Fibroblast of lung (primary cell): ENCODE measurements around the gene ZNF554.

ENCODE experiments used
- CTCF ChIP-seq, 2 donors: IDR thresholded peaks in 1 of 2; conservative IDR thresholded peaks in 1 of 2; 1 replicate in 1 of 2; 2 replicates in 1 of 2; pipeline ENCODE4 v1.5.1; 2011 to 2012; ENCODE audit warnings: low read length in 2 of 2, control low read depth in 1 of 2, inconsistent platforms in 1 of 2, low read depth in 1 of 2, mild to moderate bottlenecking in 1 of 2
- EZH2 ChIP-seq: IDR thresholded peaks from 2 replicates; pipeline ENCODE4 v1.5.1; 2012; ENCODE audit warnings: low read length, control low read depth, mild to moderate bottlenecking; ENCODE audit errors: missing control alignments

- TF ChIP-seq CTCF (conservative IDR thresholded peaks at IDR 0.05 in 1 of 2, IDR thresholded peaks at IDR 0.05 in 1 of 2; ENCODE audit: low read depth in 1 of 2, low read length in 2 of 2) (no peak), EZH2 (no peak)
These were observed 26.5 kb upstream of the ZNF554 start for GRCh38 chr19:2793126-2793525.
